ENCODE data around the gene ZNF439. TPM values are rescaled to one million over a fixed set of nuclear protein-coding genes. Genes with fewer than 3 reads are reported as not detected.
A peak's percentile ranks its signal among the peaks of the same experiment; 100 is the strongest.

Gene ZNF439
- total RNA-seq: under 1 TPM in 3 of 4 donors, not detected in 1; 0.42 to 0.68 (median 0.46) TPM

DNA sequence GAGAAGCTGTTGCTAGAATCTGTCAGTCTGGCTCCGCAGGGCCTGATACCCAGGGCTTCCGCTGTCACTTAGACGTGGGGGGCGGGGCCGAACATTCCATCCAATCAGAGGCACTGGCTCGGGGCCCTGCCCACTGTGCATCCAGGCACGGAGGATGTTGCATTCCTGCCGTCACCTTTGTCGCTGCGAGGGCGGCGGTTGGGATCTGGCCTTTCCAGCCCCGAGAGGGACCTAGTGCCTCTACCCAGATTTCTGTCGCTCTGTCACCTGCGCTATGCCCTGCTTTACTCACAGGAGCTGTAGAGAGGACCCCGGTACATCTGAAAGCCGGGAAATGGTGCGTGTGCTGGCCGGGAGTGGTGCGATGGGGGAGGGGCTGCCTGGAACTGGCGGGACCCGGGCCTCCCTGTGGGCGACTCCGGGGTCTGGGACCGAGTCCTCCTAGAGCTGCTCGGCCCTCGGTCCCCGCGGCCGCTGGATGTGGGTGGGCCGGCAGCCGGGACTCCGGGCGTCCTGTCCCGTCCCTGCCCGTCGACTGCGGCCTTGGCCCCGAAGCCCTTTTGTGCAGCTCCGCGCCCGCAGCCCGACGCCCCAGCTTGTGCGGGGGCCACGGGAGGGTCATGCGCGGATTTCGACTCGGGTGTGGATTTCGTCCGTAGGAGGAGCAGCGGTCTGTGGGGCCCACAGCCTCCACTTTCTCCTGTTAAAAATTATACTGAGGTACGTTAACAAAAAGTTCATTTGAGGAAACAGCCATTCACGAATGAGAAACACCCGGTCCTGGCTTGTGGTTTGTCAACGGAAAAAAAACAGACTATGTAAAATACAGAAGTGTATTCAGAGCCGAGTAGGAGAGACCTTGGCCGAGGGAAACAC lies at the start of gene ZNF439:
Gene ZNF439, plus strand, starts transcription at position 133 of the 876 bp plus-strand sequence. Its CDS starts 142 bp downstream, at position 275.
- Histone ChIP-seq H3K27ac (peak within 1 kb of the TSS in 2 of 4 donors; percentile 15 to 25), H3K36me3 (no peaks in the 10 kb centered on the region), H3K4me1 (peaks cover 0 to 5% of the 10 kb centered on the region in 2 donors), H3K4me3 (peak within 1 kb of the TSS; percentile 51 to 64 (median 59)), H3K27me3 (peaks cover 0 to 17% (median 10%) of the 10 kb centered on the region in 3 donors), H3K9me3 (no peaks in the 10 kb centered on the region)
- intact Hi-C loops (cut with DNase I; ENCODE audit: low total_unique reads) (loop anchor here (2.0 kb wide), 1 partner anchor 50 kb away; the partner anchor contains the start of gene ZNF491), in situ Hi-C loops (cut with MboI; ENCODE audit: low sequenced_read_pairs in 4 of 4) (no loop called here)
- DNase-seq (peak; percentile 57 to 58), ATAC-seq (peak; percentile 54 to 60)
- TF ChIP-seq, protein P1, sequence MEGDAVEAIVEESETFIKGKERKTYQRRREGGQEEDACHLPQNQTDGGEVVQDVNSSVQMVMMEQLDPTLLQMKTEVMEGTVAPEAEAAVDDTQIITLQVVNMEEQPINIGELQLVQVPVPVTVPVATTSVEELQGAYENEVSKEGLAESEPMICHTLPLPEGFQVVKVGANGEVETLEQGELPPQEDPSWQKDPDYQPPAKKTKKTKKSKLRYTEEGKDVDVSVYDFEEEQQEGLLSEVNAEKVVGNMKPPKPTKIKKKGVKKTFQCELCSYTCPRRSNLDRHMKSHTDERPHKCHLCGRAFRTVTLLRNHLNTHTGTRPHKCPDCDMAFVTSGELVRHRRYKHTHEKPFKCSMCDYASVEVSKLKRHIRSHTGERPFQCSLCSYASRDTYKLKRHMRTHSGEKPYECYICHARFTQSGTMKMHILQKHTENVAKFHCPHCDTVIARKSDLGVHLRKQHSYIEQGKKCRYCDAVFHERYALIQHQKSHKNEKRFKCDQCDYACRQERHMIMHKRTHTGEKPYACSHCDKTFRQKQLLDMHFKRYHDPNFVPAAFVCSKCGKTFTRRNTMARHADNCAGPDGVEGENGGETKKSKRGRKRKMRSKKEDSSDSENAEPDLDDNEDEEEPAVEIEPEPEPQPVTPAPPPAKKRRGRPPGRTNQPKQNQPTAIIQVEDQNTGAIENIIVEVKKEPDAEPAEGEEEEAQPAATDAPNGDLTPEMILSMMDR (IDR thresholded peaks at IDR 0.05 in 4 of 5, conservative IDR thresholded peaks at IDR 0.05 in 1 of 5): no peak
- no peak for TF ChIP-seq POLR2A (IDR thresholded peaks at IDR 0.05)

DNA sequence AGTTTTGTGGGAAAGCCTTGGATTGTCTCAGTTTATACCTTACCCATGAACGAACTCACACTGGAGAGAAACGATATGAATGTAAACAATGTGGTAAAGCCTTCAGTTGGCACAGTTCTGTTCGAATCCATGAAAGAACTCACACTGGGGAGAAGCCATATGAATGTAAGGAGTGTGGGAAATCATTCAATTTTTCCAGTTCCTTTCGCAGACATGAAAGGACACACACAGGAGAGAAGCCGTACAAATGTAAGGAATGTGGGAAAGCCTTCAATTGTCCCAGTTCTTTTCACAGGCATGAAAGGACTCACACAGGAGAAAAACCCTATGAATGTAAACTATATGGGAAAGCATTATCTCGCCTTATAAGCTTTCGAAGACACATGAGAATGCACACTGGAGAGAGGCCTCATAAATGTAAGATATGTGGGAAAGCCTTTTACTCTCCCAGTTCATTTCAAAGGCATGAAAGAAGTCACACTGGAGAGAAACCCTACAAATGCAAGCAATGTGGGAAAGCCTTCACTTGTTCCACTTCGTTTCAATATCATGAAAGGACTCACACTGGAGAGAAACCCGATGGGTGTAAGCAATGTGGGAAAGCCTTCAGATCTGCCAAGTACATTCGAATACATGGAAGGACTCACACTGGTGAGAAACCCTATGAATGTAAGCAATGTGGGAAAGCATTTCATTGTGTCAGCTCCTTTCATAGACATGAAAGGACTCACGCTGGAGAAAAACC lies 42.0 kb upstream of the ZNF439 start:
- Histone ChIP-seq H3K4me1 (no peaks in the 10 kb centered on the region), H3K36me3 (peaks cover 2 to 42% of the 10 kb centered on the region in 2 donors), H3K9me3 (peaks cover 0 to 30% (median 19%) of the 10 kb centered on the region in 3 donors), H3K4me3 (peak overlapping the region in 1 of 4 donors; percentile 4), H3K27ac (no peak overlapping the region), H3K27me3 (no peaks in the 10 kb centered on the region)
- ATAC-seq (no peak), DNase-seq (no peak)
- TF ChIP-seq, protein P1 (IDR thresholded peaks at IDR 0.05 in 4 of 5, conservative IDR thresholded peaks at IDR 0.05 in 1 of 5): no peak
- TF ChIP-seq POLR2A (IDR thresholded peaks at IDR 0.05): no peak
- intact Hi-C loops (cut with DNase I; ENCODE audit: low total_unique reads): no loop called here
- in situ Hi-C loops (cut with MboI; ENCODE audit: low sequenced_read_pairs in 4 of 4): no loop called here

DNA sequence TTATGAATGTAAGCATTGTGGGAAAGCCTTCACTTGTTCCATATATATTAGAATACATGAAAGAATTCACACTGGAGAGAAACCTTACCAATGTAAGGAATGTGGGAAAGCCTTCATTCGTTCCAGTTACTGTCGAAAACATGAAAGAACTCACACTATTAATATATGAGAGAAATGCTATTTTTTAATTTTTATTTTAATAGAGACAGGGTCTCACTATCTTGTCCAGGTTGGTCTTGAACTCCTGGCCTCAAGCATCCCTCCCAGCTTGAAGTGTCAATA lies 41.5 kb upstream of the ZNF439 start:
- intact Hi-C loops (cut with DNase I; ENCODE audit: low total_unique reads): no loop called here
- peaks cover 2 to 42% of the 10 kb centered on the region in 2 donors for H3K36me3 ChIP-seq
- H3K27me3 ChIP-seq: no peaks in the 10 kb centered on the region
- DNase-seq (no peak), ATAC-seq (no peak)
- H3K9me3 ChIP-seq: peaks cover 0 to 30% (median 19%) of the 10 kb centered on the region in 3 donors
- H3K4me1 ChIP-seq: no peaks in the 10 kb centered on the region
- in situ Hi-C loops (cut with MboI; ENCODE audit: low sequenced_read_pairs in 4 of 4): no loop called here
- no peak overlapping the region for H3K27ac ChIP-seq
- peak overlapping the region in 1 of 4 donors; percentile 4 for H3K4me3 ChIP-seq
- TF ChIP-seq, protein P1 (IDR thresholded peaks at IDR 0.05 in 4 of 5, conservative IDR thresholded peaks at IDR 0.05 in 1 of 5): no peak
- no peak for TF ChIP-seq POLR2A (IDR thresholded peaks at IDR 0.05)

DNA sequence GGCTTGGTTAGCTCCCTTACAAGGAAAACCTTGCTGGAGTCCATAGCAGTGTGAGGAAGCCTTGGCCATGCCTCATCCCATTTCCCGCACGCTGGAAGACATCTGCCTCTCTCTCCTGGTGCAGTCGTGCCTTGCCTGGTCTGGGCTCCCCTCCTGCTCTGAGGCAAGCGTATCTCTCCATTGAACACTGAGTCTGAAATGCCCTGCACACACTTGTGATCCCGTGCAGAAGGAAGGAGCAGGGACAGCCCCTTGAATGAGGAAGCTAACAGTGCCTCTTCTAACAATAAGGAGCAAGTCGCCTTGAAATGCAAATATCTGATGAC lies 34.9 kb upstream of the ZNF439 start:
- in situ Hi-C loops (cut with MboI; ENCODE audit: low sequenced_read_pairs in 4 of 4): no loop called here
- peaks cover 0 to 12% of the 10 kb centered on the region in 2 donors for H3K36me3 ChIP-seq
- peak overlapping the region; percentile 76 to 97 (median 81) for H3K4me3 ChIP-seq
- H3K9me3 ChIP-seq: no peaks in the 10 kb centered on the region
- ATAC-seq: peak; percentile 20 to 34
- no peaks in the 10 kb centered on the region for H3K27me3 ChIP-seq
- no peak for DNase-seq
- peak overlapping the region in 2 of 4 donors; percentile 94 to 96 for H3K27ac ChIP-seq
- H3K4me1 ChIP-seq: peaks cover 7 to 10% of the 10 kb centered on the region in 2 donors
- intact Hi-C loops (cut with DNase I; ENCODE audit: low total_unique reads): loop anchor here (1.0 to 5.0 kb wide), 3 partner anchors 15 to 175 kb away; partner anchors contain the start of genes ZNF491 and ZNF69
- no peak for TF ChIP-seq POLR2A (IDR thresholded peaks at IDR 0.05)
- TF ChIP-seq, protein P1 (IDR thresholded peaks at IDR 0.05 in 4 of 5, conservative IDR thresholded peaks at IDR 0.05 in 1 of 5): no peak
